Uterus (tissue), 4 donors: Measurements from ENCODE around the gene DSE. TPM values are rescaled to one million over a fixed set of nuclear protein-coding genes. Genes with fewer than 3 reads are reported as not detected.

ENCODE experiments used
- DNase-seq, 2 donors: peaks; one replicate each; pipeline ENCODE4 v3.0.0-alpha.2; 2019 to 2020
- H3K27ac ChIP-seq, 2 donors: fragments of 200-600 bp; sonication (generic); 1 replicate in 1 of 2; 2 replicates in 1 of 2; pipeline ENCODE4 v1.5.1; 2016 to 2018
- H3K27me3 ChIP-seq, 2 donors: fragments of 200-600 bp; sonication (generic); one replicate each; pipeline ENCODE4 v1.5.1; 2018 to 2019; ENCODE audit warnings: control low read depth in 1 of 2
- H3K36me3 ChIP-seq, 2 donors: fragments of 200-600 bp; sonication (generic); one replicate each; pipeline ENCODE4 v1.5.1; 2019; ENCODE audit warnings: control low read depth in 1 of 2
- H3K4me1 ChIP-seq, 2 donors: fragments of 200-600 bp; sonication (generic); one replicate each; pipeline ENCODE4 v1.5.1; 2018 to 2019; ENCODE audit warnings: control low read depth in 1 of 2
- H3K4me3 ChIP-seq, 2 donors: fragments of 200-600 bp; sonication (generic); 1 replicate in 1 of 2; 2 replicates in 1 of 2; pipeline ENCODE4 v1.5.1; 2018 to 2019; ENCODE audit warnings: mild to moderate bottlenecking in 1 of 2
- H3K9me3 ChIP-seq, 2 donors: fragments of 200-600 bp; sonication (generic); one replicate each; pipeline ENCODE4 v1.5.1; 2019; ENCODE audit warnings: control low read depth in 1 of 2
- CTCF ChIP-seq, 4 experiments: fragments of 200-600 bp in 2 of 4; fragments of 450-650 bp in 2 of 4; sonication (generic) in 2 of 4; IDR thresholded peaks; one replicate each; pipeline ENCODE4 v1.5.1; 2016 to 2019; ENCODE audit warnings: antibody characterized with exemption in 4 of 4, mild to moderate bottlenecking in 2 of 4, moderate library complexity in 1 of 4
- POLR2A ChIP-seq, 2 donors: fragments of 450-650 bp; IDR thresholded peaks; one replicate each; pipeline ENCODE4 v1.6.1; 2016; ENCODE audit warnings: antibody characterized with exemption in 2 of 2, mild to moderate bottlenecking in 1 of 2, moderate library complexity in 1 of 2
- intact Hi-C: fragments of 100-400 bp; cut with DNase I; formaldehyde crosslinking; loops from one replicate; pipeline ENCODE4 v1.15.1; 2023; ENCODE audit warnings: low total_unique reads
- total RNA-seq, 4 donors: library from RNA; depleted of rRNA in 3 of 4; stranded (reverse); fragments of >200 nt in 3 of 4; gene quantifications; one replicate each; pipeline versions ENCODE4 v1.1.0 to v1.2.4, GENCODE V29; 2014 to 2023
- donor health status: DM: yes; HTN: yes; CAD: no.

The DSE gene
- total RNA-seq, 4 donors from 2014 or later, result 21.3 to 84.0 (median 42.3) TPM

GRCh38 chr6:116459927-116460326, 89.2 kb downstream of the DSE start:
- Histone ChIP-seq H3K27ac (no peak overlapping the region), H3K4me3 (no peak overlapping the region), H3K4me1 (no peaks in the 10 kb centered on the region), H3K9me3 (no peaks in the 10 kb centered on the region), H3K27me3 (peaks cover 0 to 16% of the 10 kb centered on the region in 2 donors), H3K36me3 (no peaks in the 10 kb centered on the region)
- DNase-seq, result no peak
- intact Hi-C loops, result no loop called here
- TF ChIP-seq CTCF (IDR thresholded peaks at IDR 0.05), result no peak
- TF ChIP-seq POLR2A (IDR thresholded peaks at IDR 0.05), result no peak

GRCh38 chr6:116461331-116461931, 90.7 kb downstream of the DSE start, which contains the start of gene CALHM6:
CALHM6 (plus strand) TSS chr6:116461375; CDS start chr6:116461930, 555 bp downstream.
- Histone ChIP-seq H3K9me3 (no peaks in the 10 kb centered on the region), H3K27me3 (peaks cover 0 to 16% of the 10 kb centered on the region in 2 donors), H3K4me3 (peak within 1 kb of the TSS in 1 of 2 donors; percentile 37), H3K4me1 (no peaks in the 10 kb centered on the region), H3K27ac (no peak within 1 kb of the TSS), H3K36me3 (no peaks in the 10 kb centered on the region)
- no peak for DNase-seq
- intact Hi-C loops, result no loop called here
- TF ChIP-seq POLR2A (IDR thresholded peaks at IDR 0.05) (no peak), CTCF (IDR thresholded peaks at IDR 0.05) (no peak)

- intact Hi-C loops, result no loop called here
- Histone ChIP-seq H3K9me3 (no peaks in the 10 kb centered on the region), H3K4me1 (no peaks in the 10 kb centered on the region), H3K27ac (no peak overlapping the region), H3K36me3 (no peaks in the 10 kb centered on the region), H3K4me3 (peak overlapping the region in 1 of 2 donors; percentile 37), H3K27me3 (peaks cover 0 to 16% of the 10 kb centered on the region in 2 donors)
- TF ChIP-seq CTCF (IDR thresholded peaks at IDR 0.05) (no peak), POLR2A (IDR thresholded peaks at IDR 0.05) (no peak)
- peak in 1 of 2 donors; percentile 22 for DNase-seq
These were observed 91.5 kb downstream of the DSE start for GRCh38 chr6:116461932-116462885.

GRCh38 chr6:116463301-116463700, 92.6 kb downstream of the DSE start:
- H3K4me3 ChIP-seq, result no peak overlapping the region
- H3K27ac ChIP-seq, result no peak overlapping the region
- DNase-seq, result no peak
- intact Hi-C loops, result no loop called here
- no peaks in the 10 kb centered on the region for H3K36me3 ChIP-seq
- H3K27me3 ChIP-seq, result peaks cover 0 to 16% of the 10 kb centered on the region in 2 donors
- H3K4me1 ChIP-seq, result no peaks in the 10 kb centered on the region
- H3K9me3 ChIP-seq, result no peaks in the 10 kb centered on the region
- TF ChIP-seq CTCF (IDR thresholded peaks at IDR 0.05), result no peak
- TF ChIP-seq POLR2A (IDR thresholded peaks at IDR 0.05), result no peak

GRCh38 chr6:116465246-116465645, 94.5 kb downstream of the DSE start:
- peaks cover 0 to 16% of the 10 kb centered on the region in 2 donors for H3K27me3 ChIP-seq
- no peak overlapping the region for H3K27ac ChIP-seq
- no peaks in the 10 kb centered on the region for H3K9me3 ChIP-seq
- TF ChIP-seq POLR2A (IDR thresholded peaks at IDR 0.05) (no peak), CTCF (IDR thresholded peaks at IDR 0.05) (no peak)
- no peaks in the 10 kb centered on the region for H3K36me3 ChIP-seq
- no peak for DNase-seq
- no peaks in the 10 kb centered on the region for H3K4me1 ChIP-seq
- intact Hi-C loops, result no loop called here
- no peak overlapping the region for H3K4me3 ChIP-seq
